H1 (cell line): ENCODE results near the gene DHTKD1. TPM values are rescaled to one million over a fixed set of nuclear protein-coding genes. Genes with fewer than 3 reads are reported as not detected.

Source experiments
- CTCF ChIA-PET: fragments of 300-600 bp; sonication (Branson Sonifier 250); formaldehyde crosslinking; loops from one replicate; lab custom pipeline; 2021; ENCODE audit not compliant: partially characterized antibody; lab: Charles Lee
- POLR2A ChIA-PET: fragments of 300-600 bp; sonication (Branson Sonifier 250); formaldehyde crosslinking; loops from one replicate; lab custom pipeline; 2021; ENCODE audit warnings: inconsistent platforms; ENCODE audit not compliant: partially characterized antibody; lab: Charles Lee
- DNase-seq, 2 experiments: peaks; one replicate each; pipeline versions ENCODE4 v3.0.0 to v3.0.0-alpha.2; 2010 to 2022; ENCODE audit warnings: low spot score in 2 of 2, low read depth in 1 of 2, mixed read lengths in 1 of 2
- FAIRE-seq: peaks from 2 replicates; lab custom pipeline; 2011; peaks lifted over from hg19 to GRCh38; lab: Jason Lieb, UNC
- H2AFZ ChIP-seq: 2 replicates; pipeline ENCODE4 v1.8.1; 2012; ENCODE audit warnings: low read length, inconsistent platforms
- H2AK5ac ChIP-seq: 2 replicates; pipeline ENCODE4 v1.6.1; 2013; ENCODE audit warnings: low read depth, low read length
- H2BK120ac ChIP-seq: replicated peaks from 2 replicates; pipeline ENCODE3; 2013; ENCODE audit warnings: low read depth, low read length, inconsistent platforms
- H2BK12ac ChIP-seq: 2 replicates; pipeline ENCODE4 v1.6.1; 2013; ENCODE audit warnings: low read depth, low read length
- H2BK15ac ChIP-seq: 2 replicates; pipeline ENCODE4 v1.6.1; 2013; ENCODE audit warnings: low read length
- H2BK20ac ChIP-seq: 2 replicates; pipeline ENCODE4 v1.6.1; 2013; ENCODE audit warnings: low read length
- H2BK5ac ChIP-seq: 2 replicates; pipeline ENCODE4 v1.6.1; 2013; ENCODE audit warnings: low read depth, low read length
- H3K14ac ChIP-seq: 2 replicates; pipeline ENCODE4 v1.6.1; 2013; ENCODE audit warnings: inconsistent platforms; ENCODE audit not compliant: insufficient read length
- H3K18ac ChIP-seq: 2 replicates; pipeline ENCODE4 v1.6.1; 2013; ENCODE audit warnings: low read length; ENCODE audit errors: extremely low read depth
- H3K23ac ChIP-seq: 2 replicates; pipeline ENCODE4 v1.6.1; 2013; ENCODE audit warnings: inconsistent platforms; ENCODE audit not compliant: insufficient read length
- H3K23me2 ChIP-seq: 2 replicates; pipeline ENCODE4 v1.6.1; 2013; ENCODE audit warnings: low read depth, low read length
- H3K27ac ChIP-seq: 2 replicates; pipeline ENCODE4 v1.6.1; 2011; ENCODE audit warnings: low read depth, low read length, inconsistent platforms
- H3K27me3 ChIP-seq, 4 experiments: replicated peaks in 1 of 4; 1 replicate in 1 of 4; 2 replicates in 3 of 4; pipeline versions ENCODE4 v1.6.1 to v1.8.1; 2011 to 2013; ENCODE audit warnings: low read length in 3 of 4, mild to moderate bottlenecking in 3 of 4, inconsistent platforms in 2 of 4, mixed read lengths in 2 of 4, moderate library complexity in 1 of 4; ENCODE audit not compliant: control insufficient read depth in 3 of 4, insufficient read depth in 3 of 4; ENCODE audit errors: extremely low read depth in 1 of 4
- H3K36me3 ChIP-seq, 4 experiments: 2 replicates each; pipeline versions ENCODE4 v1.6.1 to v1.8.1; 2011 to 2013; ENCODE audit warnings: mild to moderate bottlenecking in 4 of 4, low read length in 3 of 4, moderate library complexity in 2 of 4, control low read depth in 1 of 4, inconsistent platforms in 1 of 4; ENCODE audit not compliant: insufficient read depth in 4 of 4, control insufficient read depth in 2 of 4
- H3K4ac ChIP-seq: replicated peaks from 2 replicates; pipeline ENCODE3; 2013; ENCODE audit warnings: low read length, low read depth, mixed read lengths, inconsistent platforms; ENCODE audit not compliant: insufficient read length
- H3K4me1 ChIP-seq, 4 experiments: replicated peaks in 1 of 4; 1 replicate in 1 of 4; 2 replicates in 3 of 4; pipeline versions ENCODE4 v1.6.1 to v1.8.1; 2011 to 2013; ENCODE audit warnings: low read length in 3 of 4, inconsistent platforms in 2 of 4, mixed read lengths in 1 of 4; ENCODE audit not compliant: insufficient read depth in 4 of 4, control insufficient read depth in 3 of 4
- H3K4me2 ChIP-seq, 2 experiments: 2 replicates each; pipeline versions ENCODE4 v1.6.1 to v1.8.1; 2011 to 2013; ENCODE audit warnings: low read depth in 2 of 2, low read length in 2 of 2, control low read depth in 1 of 2, inconsistent platforms in 1 of 2, mild to moderate bottlenecking in 1 of 2; ENCODE audit not compliant: insufficient read depth in 1 of 2
- H3K4me3 ChIP-seq, 4 experiments: fragments of 200-600, 300-600 bp in 1 of 4; sonication (generic), shearing (Covaris generic), sonication (Bioruptor Twin) in 1 of 4; 2 replicates each; pipeline versions ENCODE4 v1.5.1 to v1.8.1; 2011 to 2016; ENCODE audit warnings: low read length in 4 of 4, low read depth in 3 of 4, control low read depth in 2 of 4, inconsistent platforms in 2 of 4, mild to moderate bottlenecking in 2 of 4, mixed read lengths in 1 of 4, moderate library complexity in 1 of 4; ENCODE audit not compliant: insufficient read depth in 2 of 4; ENCODE audit errors: extremely low read depth in 1 of 4
- H3K56ac ChIP-seq: replicated peaks from 2 replicates; pipeline ENCODE3; 2013; ENCODE audit warnings: low read depth, mild to moderate bottlenecking, mixed read lengths, low read length, inconsistent platforms; ENCODE audit not compliant: insufficient read length
- H3K79me1 ChIP-seq: 2 replicates; pipeline ENCODE4 v1.6.1; 2013; ENCODE audit warnings: low read depth, low read length, control low read depth
- H3K79me2 ChIP-seq, 2 experiments: 2 replicates each; pipeline versions ENCODE4 v1.6.1 to v1.8.1; 2012 to 2013; ENCODE audit warnings: low read length in 2 of 2, mild to moderate bottlenecking in 2 of 2, inconsistent platforms in 1 of 2; ENCODE audit not compliant: insufficient read depth in 2 of 2, control insufficient read depth in 1 of 2
- H3K9ac ChIP-seq, 4 experiments: replicated peaks in 1 of 4; 1 replicate in 1 of 4; 2 replicates in 3 of 4; pipeline versions ENCODE4 v1.6.1 to v1.8.1; 2011 to 2013; ENCODE audit warnings: low read depth in 3 of 4, low read length in 3 of 4, control low read depth in 2 of 4, mild to moderate bottlenecking in 2 of 4, moderate library complexity in 2 of 4, inconsistent platforms in 1 of 4; ENCODE audit errors: extremely low read depth in 1 of 4
- H3K9me3 ChIP-seq, 2 experiments: 2 replicates each; pipeline versions ENCODE4 v1.6.1 to v1.8.1; 2012 to 2013; ENCODE audit warnings: mild to moderate bottlenecking in 2 of 2, moderate library complexity in 2 of 2, control low read depth in 1 of 2, inconsistent platforms in 1 of 2, low read depth in 1 of 2, low read length in 1 of 2, mixed read lengths in 1 of 2; ENCODE audit not compliant: insufficient read depth in 2 of 2
- H4K20me1 ChIP-seq, 2 experiments: replicated peaks in 1 of 2; 2 replicates each; pipeline versions ENCODE3 to v1.8.1; 2011 to 2013; ENCODE audit warnings: inconsistent platforms in 2 of 2, low read length in 2 of 2, mild to moderate bottlenecking in 1 of 2; ENCODE audit not compliant: insufficient read depth in 2 of 2, control insufficient read depth in 1 of 2
- H4K5ac ChIP-seq: 2 replicates; pipeline ENCODE4 v1.6.1; 2013; ENCODE audit warnings: low read length, low read depth, mixed read lengths, inconsistent platforms; ENCODE audit not compliant: insufficient read length
- H4K8ac ChIP-seq: 2 replicates; pipeline ENCODE4 v1.8.0; 2013; ENCODE audit warnings: mild to moderate bottlenecking, moderate library complexity, low read length, inconsistent platforms; ENCODE audit not compliant: insufficient read depth; ENCODE audit errors: extremely low read depth
- H4K91ac ChIP-seq: replicated peaks from 2 replicates; pipeline ENCODE3; 2013; ENCODE audit warnings: low read length, mixed read lengths, inconsistent platforms; ENCODE audit not compliant: insufficient read length
- EGR1 ChIP-seq: IDR thresholded peaks from 2 replicates; pipeline ENCODE4 v1.6.1; 2011; ENCODE audit warnings: low read depth, low read length, borderline replicate concordance
- GABPA ChIP-seq: IDR thresholded peaks from 2 replicates; pipeline ENCODE4 v1.6.1; 2011; ENCODE audit warnings: mild to moderate bottlenecking, low read length, moderate library complexity, borderline replicate concordance; ENCODE audit not compliant: insufficient read depth
- HDAC6 ChIP-seq: IDR thresholded peaks from one replicate; pipeline ENCODE4 v1.7.1; 2012; ENCODE audit warnings: low read depth, mild to moderate bottlenecking, inconsistent platforms, low read length, moderate library complexity
- KDM1A ChIP-seq: fragments of 200-600, 300-600 bp; sonication (generic); IDR thresholded peaks from 2 replicates; pipeline ENCODE4 v1.7.1; 2016; ENCODE audit warnings: mild to moderate bottlenecking, low read length, borderline replicate concordance
- KDM5A ChIP-seq: fragments of 200-600 bp; IDR thresholded peaks from 2 replicates; pipeline ENCODE4 v1.7.1; 2012; ENCODE audit warnings: mild to moderate bottlenecking, low read length, inconsistent platforms, mixed read lengths
- MAX ChIP-seq: IDR thresholded peaks from 2 replicates; pipeline ENCODE4 v1.6.1; 2012; ENCODE audit warnings: inconsistent platforms
- RFX5 ChIP-seq: IDR thresholded peaks from 2 replicates; pipeline ENCODE4 v1.6.1; 2011; ENCODE audit warnings: low read depth, low read length, improper control_type of control experiment, borderline replicate concordance
- RXRA ChIP-seq: IDR thresholded peaks from 2 replicates; pipeline ENCODE4 v1.6.1; 2011; ENCODE audit warnings: low read depth, mild to moderate bottlenecking, low read length, moderate library complexity; ENCODE audit not compliant: insufficient read depth
- SAP30 ChIP-seq: fragments of 300-600 bp; sonication (generic); IDR thresholded peaks from 2 replicates; pipeline ENCODE4 v1.7.1; 2012; ENCODE audit warnings: low read length, moderate library complexity, mild to moderate bottlenecking, inconsistent platforms; ENCODE audit not compliant: insufficient read depth, insufficient replicate concordance
- SIN3A ChIP-seq, 2 experiments: IDR thresholded peaks in 1 of 2; conservative IDR thresholded peaks in 1 of 2; 2 replicates each; pipeline ENCODE4 v1.6.1; 2011 to 2012; ENCODE audit warnings: low read length in 2 of 2, improper control_type of control experiment in 1 of 2, low read depth in 1 of 2, mild to moderate bottlenecking in 1 of 2
- SRF ChIP-seq: IDR thresholded peaks from 2 replicates; pipeline ENCODE4 v1.6.1; 2011; ENCODE audit warnings: mild to moderate bottlenecking, low read depth, low read length, moderate library complexity
- USF2 ChIP-seq: IDR thresholded peaks from 2 replicates; pipeline ENCODE4 v1.6.1; 2011; ENCODE audit warnings: low read length, improper control_type of control experiment
- WGBS, 2 experiments: shearing (Covaris generic) in 1 of 2; methylation state at CpG; one replicate each; pipeline versions ENCODE4 v1.1.6 to v1.1.7; 2013 to 2015; ENCODE audit warnings: low lambda C conversion rate in 2 of 2, mixed read lengths in 2 of 2, inconsistent platforms in 1 of 2, low coverage in 1 of 2, missing lambda C conversion rate in 1 of 2; ENCODE audit not compliant: insufficient replicate concordance in 2 of 2, insufficient coverage in 1 of 2, insufficient read length in 1 of 2; ENCODE audit errors: extremely low coverage in 1 of 2, missing lambda C conversion rate in 1 of 2; 5-methylcytosine and 5-hydroxymethylcytosine counted together
- polyA plus RNA-seq, 7 experiments: library from polyadenylated mRNA; depleted of rRNA in 3 of 7; stranded (reverse) in 5 of 7; unstranded in 2 of 7; fragments of >200 nt in 5 of 7; fragments of 200-250 nt in 2 of 7; gene quantifications; 1 replicate in 5 of 7; 2 replicates in 1 of 7; 4 replicates in 1 of 7; pipeline versions ENCODE4 v1.2.1 to v1.2.3, GENCODE V29; 2011 to 2013; ENCODE audit warnings: missing spikeins in 2 of 7, mixed read lengths in 2 of 7
- total RNA-seq: library from RNA; stranded (reverse); fragmentation: NEBNext Ultra II Directional; extraction: Animal tissue kit (Norgen Biotek cat#: 25700); gene quantifications from 2 replicates; pipeline ENCODE4 v1.2.1, GENCODE V29; 2021

DHTKD1 gene
- total and polyA plus RNA-seq, 2 of the 8 experiments (the other 6 are each of a cell fraction or from before 2014, with no cell fraction given), result 49.8 to 74.9 TPM

GRCh38 chr10:12162927-12163326 lies 94.2 kb downstream of the DHTKD1 start:
- Histone ChIP-seq H4K91ac (no peak overlapping the region), H3K27ac (no peak overlapping the region), H2AK5ac (no peak overlapping the region), H2AFZ (no peak overlapping the region), H3K4ac (no peak overlapping the region), H4K8ac (no peak overlapping the region), H2BK5ac (no peak overlapping the region), H2BK20ac (no peak overlapping the region), H2BK12ac (no peak overlapping the region), H3K14ac (no peak overlapping the region), H3K56ac (no peak overlapping the region), H3K9me3 (no peaks in the 10 kb centered on the region), H4K5ac (no peak overlapping the region), H3K4me1 (no peaks in the 10 kb centered on the region), H3K23ac (no peak overlapping the region), H3K23me2 (no peaks in the 10 kb centered on the region), H3K79me1 (no peaks in the 10 kb centered on the region), H3K9ac (no peak overlapping the region), H3K79me2 (no peaks in the 10 kb centered on the region), H4K20me1 (no peaks in the 10 kb centered on the region), H3K4me3 (no peak overlapping the region), H3K27me3 (no peaks in the 10 kb centered on the region), H3K18ac (no peak overlapping the region), H3K4me2 (no peak overlapping the region), H2BK120ac (no peak overlapping the region), H3K36me3 (peaks cover 0 to 51% (median 14%) of the 10 kb centered on the region in 4 experiments; a peak in 5 of 8 replicates), H2BK15ac (no peak overlapping the region)
- ChIA-PET POLR2A (interaction anchor here (1.5 to 2.4 kb wide), 2 partner anchors 10 to 17 kb away, joined by 6 to 8 read pairs; no protein-coding TSS in a partner anchor), CTCF (interaction anchor here (0.7 kb wide), 1 partner anchor 714 kb away, joined by 4 read pairs; no protein-coding TSS in a partner anchor)
- FAIRE-seq, result no peak
- DNase-seq, result no peak
- 100% methylated on average over 2 of the region's 6 CpGs; no CpG with 5 or more reads in 1 of the 2 experiments for WGBS, 2 experiments
- TF ChIP-seq SIN3A (conservative IDR thresholded peaks at IDR 0.05 in 1 of 2, IDR thresholded peaks at IDR 0.05 in 1 of 2; ENCODE audit: low read depth in 1 of 2, low read length in 2 of 2), result no peak
- no peak for TF ChIP-seq USF2
- TF ChIP-seq RFX5, result no peak
- TF ChIP-seq GABPA, result no peak
- no peak for TF ChIP-seq KDM1A
- no peak for TF ChIP-seq RXRA
- TF ChIP-seq SRF, result no peak
- TF ChIP-seq SAP30, result no peak
- no peak for TF ChIP-seq MAX
- no peak for TF ChIP-seq HDAC6
- no peak for TF ChIP-seq EGR1
- TF ChIP-seq KDM5A, result no peak
